Measurements from ENCODE around the gene LRMDA. TPM values are rescaled to one million over a fixed set of nuclear protein-coding genes. Genes with fewer than 3 reads are reported as not detected.

The LRMDA gene
- total and polyA plus RNA-seq, 2 donors from 2014 or later = 23.2 to 48.6 TPM

GRCh38 chr10:76191336-76191735, 759.9 kb downstream of the LRMDA start:
- intact Hi-C loops (cut with DNase I) = no loop called here
- Histone ChIP-seq H3K27me3 (ENCODE audit: control insufficient read depth, insufficient read depth, low read length) (no peaks in the 10 kb centered on the region), H3K9ac (ENCODE audit: low read length in 3 of 3) (no peak overlapping the region), H3K9me3 (ENCODE audit: control insufficient read depth in 2 of 3, insufficient read depth in 1 of 3, low read length in 3 of 3) (no peaks in the 10 kb centered on the region), H3K27ac (ENCODE audit: low read depth in 2 of 2, low read length in 2 of 2) (no peak overlapping the region), H3K4me1 (ENCODE audit: control insufficient read depth in 2 of 3, insufficient read depth in 2 of 3, low read depth in 1 of 3, low read length in 3 of 3) (peaks cover 4 to 16% (median 11%) of the 10 kb centered on the region in 3 donors), H3K4me3 (ENCODE audit: low read length in 3 of 3) (no peak overlapping the region), H3K36me3 (ENCODE audit: control insufficient read depth in 2 of 3, insufficient read depth in 3 of 3, low read length in 3 of 3) (no peaks in the 10 kb centered on the region)
- no peak for FAIRE-seq
- peak in 1 of 5 donors; percentile 40 for DNase-seq
- TF ChIP-seq, protein P1, sequence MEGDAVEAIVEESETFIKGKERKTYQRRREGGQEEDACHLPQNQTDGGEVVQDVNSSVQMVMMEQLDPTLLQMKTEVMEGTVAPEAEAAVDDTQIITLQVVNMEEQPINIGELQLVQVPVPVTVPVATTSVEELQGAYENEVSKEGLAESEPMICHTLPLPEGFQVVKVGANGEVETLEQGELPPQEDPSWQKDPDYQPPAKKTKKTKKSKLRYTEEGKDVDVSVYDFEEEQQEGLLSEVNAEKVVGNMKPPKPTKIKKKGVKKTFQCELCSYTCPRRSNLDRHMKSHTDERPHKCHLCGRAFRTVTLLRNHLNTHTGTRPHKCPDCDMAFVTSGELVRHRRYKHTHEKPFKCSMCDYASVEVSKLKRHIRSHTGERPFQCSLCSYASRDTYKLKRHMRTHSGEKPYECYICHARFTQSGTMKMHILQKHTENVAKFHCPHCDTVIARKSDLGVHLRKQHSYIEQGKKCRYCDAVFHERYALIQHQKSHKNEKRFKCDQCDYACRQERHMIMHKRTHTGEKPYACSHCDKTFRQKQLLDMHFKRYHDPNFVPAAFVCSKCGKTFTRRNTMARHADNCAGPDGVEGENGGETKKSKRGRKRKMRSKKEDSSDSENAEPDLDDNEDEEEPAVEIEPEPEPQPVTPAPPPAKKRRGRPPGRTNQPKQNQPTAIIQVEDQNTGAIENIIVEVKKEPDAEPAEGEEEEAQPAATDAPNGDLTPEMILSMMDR (IDR thresholded peaks at IDR 0.05; ENCODE audit: borderline replicate concordance, extremely low read depth, insufficient read depth) = no peak

DNA sequence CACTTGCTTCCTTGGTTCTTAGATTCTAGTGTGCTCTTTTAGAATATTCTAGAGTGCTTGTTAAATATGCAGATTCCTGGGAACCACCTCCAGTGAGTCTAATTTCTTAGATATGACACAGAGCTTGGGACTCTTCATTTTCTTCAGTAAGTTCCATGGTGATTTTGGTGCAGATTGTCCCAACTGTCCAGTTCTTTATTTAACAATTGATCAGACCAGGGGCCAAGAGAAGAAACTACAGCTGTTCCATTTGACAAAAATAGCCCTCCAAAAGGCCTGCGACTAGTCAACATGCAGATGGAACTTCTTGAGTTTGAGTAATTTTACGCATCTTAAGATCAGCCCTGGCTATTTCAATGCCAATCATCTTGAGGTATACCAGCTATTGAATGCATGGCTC, 760.7 kb downstream of the LRMDA start:
- H3K27me3 ChIP-seq (ENCODE audit: control insufficient read depth, insufficient read depth, low read length) = no peaks in the 10 kb centered on the region
- H3K9ac ChIP-seq (ENCODE audit: low read length in 3 of 3) = no peak overlapping the region
- H3K4me3 ChIP-seq (ENCODE audit: low read length in 3 of 3) = no peak overlapping the region
- no peak for FAIRE-seq
- H3K27ac ChIP-seq (ENCODE audit: low read depth in 2 of 2, low read length in 2 of 2) = no peak overlapping the region
- TF ChIP-seq, protein P1 (IDR thresholded peaks at IDR 0.05; ENCODE audit: borderline replicate concordance, extremely low read depth, insufficient read depth) = no peak
- no peak for DNase-seq
- H3K9me3 ChIP-seq (ENCODE audit: control insufficient read depth in 2 of 3, insufficient read depth in 1 of 3, low read length in 3 of 3) = no peaks in the 10 kb centered on the region
- H3K36me3 ChIP-seq (ENCODE audit: control insufficient read depth in 2 of 3, insufficient read depth in 3 of 3, low read length in 3 of 3) = no peaks in the 10 kb centered on the region
- intact Hi-C loops (cut with DNase I) = no loop called here
- H3K4me1 ChIP-seq (ENCODE audit: control insufficient read depth in 2 of 3, insufficient read depth in 2 of 3, low read depth in 1 of 3, low read length in 3 of 3) = peaks cover 5 to 16% (median 11%) of the 10 kb centered on the region in 3 donors

DNA sequence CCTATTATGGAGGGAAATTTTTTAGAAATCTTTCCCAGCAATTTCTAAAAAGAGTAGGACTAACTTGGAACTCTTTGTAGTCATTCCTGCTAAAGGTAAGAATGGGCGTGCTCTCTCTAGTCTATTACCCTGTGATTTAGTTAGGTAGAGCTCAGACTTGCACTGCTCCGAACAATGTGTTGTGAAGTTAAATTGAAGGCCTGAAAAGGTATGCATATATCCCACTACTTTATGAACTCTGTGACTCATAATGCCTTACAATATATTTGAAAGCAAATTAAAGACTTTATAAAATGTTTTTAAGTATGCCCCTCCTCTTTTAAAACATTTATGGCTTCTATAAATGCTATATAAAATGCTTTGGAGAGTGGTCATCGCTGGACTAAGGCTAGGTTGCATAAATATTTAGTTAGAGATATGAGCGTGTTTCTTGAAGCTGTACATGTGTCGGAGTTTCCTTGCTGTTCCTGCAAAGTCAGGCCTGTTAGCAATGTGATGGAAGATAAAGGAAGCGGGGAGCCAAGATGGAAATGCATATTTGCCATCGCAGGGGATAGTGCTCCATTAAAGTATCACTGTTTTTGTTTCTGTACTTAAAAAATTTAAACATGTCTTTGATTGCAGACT, 761.4 kb downstream of the LRMDA start:
- TF ChIP-seq, protein P1 (IDR thresholded peaks at IDR 0.05; ENCODE audit: borderline replicate concordance, extremely low read depth, insufficient read depth) = no peak
- intact Hi-C loops (cut with DNase I) = no loop called here
- no peaks in the 10 kb centered on the region for H3K27me3 ChIP-seq (ENCODE audit: control insufficient read depth, insufficient read depth, low read length)
- no peaks in the 10 kb centered on the region for H3K36me3 ChIP-seq (ENCODE audit: control insufficient read depth in 2 of 3, insufficient read depth in 3 of 3, low read length in 3 of 3)
- no peak overlapping the region for H3K4me3 ChIP-seq (ENCODE audit: low read length in 3 of 3)
- DNase-seq = peak in 1 of 5 donors; percentile 55
- no peaks in the 10 kb centered on the region for H3K9me3 ChIP-seq (ENCODE audit: control insufficient read depth in 2 of 3, insufficient read depth in 1 of 3, low read length in 3 of 3)
- H3K9ac ChIP-seq (ENCODE audit: low read length in 3 of 3) = no peak overlapping the region
- no peak for FAIRE-seq
- H3K27ac ChIP-seq (ENCODE audit: low read depth in 2 of 2, low read length in 2 of 2) = no peak overlapping the region
- H3K4me1 ChIP-seq (ENCODE audit: control insufficient read depth in 2 of 3, insufficient read depth in 2 of 3, low read depth in 1 of 3, low read length in 3 of 3) = peaks cover 5 to 16% (median 11%) of the 10 kb centered on the region in 3 donors
